Nephron progenitor cell (in vitro differentiated cells): Measurements from ENCODE around the gene FZD10.
A peak's percentile ranks its signal among the peaks of the same experiment; 100 is the strongest.

ENCODE experiments used
- DNase-seq: peaks from one replicate; pipeline ENCODE4 v3.0.0; 2021
- H3K27ac Mint-ChIP-seq: 2 replicates; pipeline ENCODE4 v1.8.0; 2021; ENCODE audit warnings: mild to moderate bottlenecking, moderate library complexity, mixed read lengths
- H3K27me3 Mint-ChIP-seq: 2 replicates; pipeline ENCODE4 v1.8.0; 2021; ENCODE audit warnings: mild to moderate bottlenecking, low read depth, mixed read lengths; ENCODE audit not compliant: poor library complexity
- H3K36me3 Mint-ChIP-seq: 2 replicates; pipeline ENCODE4 v1.8.0; 2021; ENCODE audit warnings: low read depth, mixed read lengths
- H3K4me1 Mint-ChIP-seq: 2 replicates; pipeline ENCODE4 v1.8.0; 2021; ENCODE audit warnings: mixed read lengths
- H3K4me3 Mint-ChIP-seq: 2 replicates; pipeline ENCODE4 v1.8.0; 2021; ENCODE audit warnings: mild to moderate bottlenecking, moderate library complexity, mixed read lengths
- H3K9me3 Mint-ChIP-seq: 2 replicates; pipeline ENCODE4 v1.8.0; 2021; ENCODE audit warnings: mild to moderate bottlenecking, moderate library complexity, mixed read lengths
- CTCF ChIP-seq: fragments of 200-600 bp; sonication (generic); IDR thresholded peaks from 2 replicates; pipeline ENCODE4 v1.5.0; 2021; ENCODE audit warnings: antibody characterized with exemption

Gene FZD10

GRCh38 chr12:130178282-130178681, 16.0 kb downstream of the FZD10 start:
- peaks cover 36% of the 10 kb centered on the region for H3K4me1 Mint-ChIP-seq
- peak overlapping the region; percentile 96 for H3K27ac Mint-ChIP-seq
- no peak for TF ChIP-seq CTCF
- peaks cover 5% of the 10 kb centered on the region for H3K9me3 Mint-ChIP-seq
- peaks cover 10% of the 10 kb centered on the region for H3K27me3 Mint-ChIP-seq
- DNase-seq = no peak
- no peaks in the 10 kb centered on the region for H3K36me3 Mint-ChIP-seq
- H3K4me3 Mint-ChIP-seq = peak overlapping the region; percentile 31

- no peaks in the 10 kb centered on the region for H3K36me3 Mint-ChIP-seq
- DNase-seq = no peak
- no peak overlapping the region for H3K4me3 Mint-ChIP-seq
- no peak for TF ChIP-seq CTCF
- H3K4me1 Mint-ChIP-seq = peaks cover 37% of the 10 kb centered on the region
- H3K27me3 Mint-ChIP-seq = peaks cover 12% of the 10 kb centered on the region
- H3K27ac Mint-ChIP-seq = no peak overlapping the region
- peaks cover 5% of the 10 kb centered on the region for H3K9me3 Mint-ChIP-seq
These were observed 16.9 kb downstream of the FZD10 start for GRCh38 chr12:130179191-130179590.

- Mint-ChIP-seq H3K9me3 (peaks cover 5% of the 10 kb centered on the region), H3K27me3 (peaks cover 15% of the 10 kb centered on the region), H3K36me3 (no peaks in the 10 kb centered on the region), H3K4me3 (no peak overlapping the region), H3K4me1 (peaks cover 41% of the 10 kb centered on the region), H3K27ac (no peak overlapping the region)
- DNase-seq = no peak
- TF ChIP-seq CTCF = no peak
These were observed 17.4 kb downstream of the FZD10 start for GRCh38 chr12:130179621-130180020.

- H3K27me3 Mint-ChIP-seq = peaks cover 15% of the 10 kb centered on the region
- no peak overlapping the region for H3K4me3 Mint-ChIP-seq
- peaks cover 46% of the 10 kb centered on the region for H3K4me1 Mint-ChIP-seq
- no peaks in the 10 kb centered on the region for H3K36me3 Mint-ChIP-seq
- no peak for DNase-seq
- peaks cover 5% of the 10 kb centered on the region for H3K9me3 Mint-ChIP-seq
- H3K27ac Mint-ChIP-seq = peak overlapping the region; percentile 77
- no peak for TF ChIP-seq CTCF
These were observed 18.9 kb downstream of the FZD10 start for GRCh38 chr12:130181211-130181610.

- Mint-ChIP-seq H3K4me3 (no peak overlapping the region), H3K9me3 (peaks cover 5% of the 10 kb centered on the region), H3K27ac (no peak overlapping the region), H3K36me3 (no peaks in the 10 kb centered on the region), H3K4me1 (peaks cover 47% of the 10 kb centered on the region), H3K27me3 (peaks cover 19% of the 10 kb centered on the region)
- DNase-seq = no peak
- TF ChIP-seq CTCF = no peak
These were observed 21.5 kb downstream of the FZD10 start for GRCh38 chr12:130183585-130184370.
